CD4-positive, CD25-positive, alpha-beta regulatory T cell (primary cell): ENCODE measurements around the gene SMURF1. TPM values are rescaled to one million over a fixed set of nuclear protein-coding genes. Genes with fewer than 3 reads are reported as not detected.

Source experiments
- ATAC-seq, 2 donors: fragments of 150-1000 bp; cut with Tn5 transposase; one replicate each; pipeline ENCODE4 v1.10.0; 2021; ENCODE audit warnings: low read depth in 2 of 2, moderate number of reproducible peaks in 2 of 2, moderate library complexity in 1 of 2
- DNase-seq, 3 donors: peaks; one replicate each; pipeline versions ENCODE4 v3.0.0 to v3.0.0-alpha.2; 2012 to 2022; ENCODE audit warnings: mixed read lengths in 1 of 3
- H3K27ac ChIP-seq: one replicate; pipeline ENCODE4 v1.7.0; 2013; ENCODE audit warnings: mild to moderate bottlenecking, low read length; ENCODE audit not compliant: insufficient read depth, poor library complexity, severe bottlenecking
- H3K27me3 ChIP-seq: one replicate; pipeline ENCODE4 v1.7.0; 2013; ENCODE audit warnings: low read length; ENCODE audit not compliant: control insufficient read depth, insufficient read depth
- H3K36me3 ChIP-seq: one replicate; pipeline ENCODE4 v1.7.0; 2013; ENCODE audit warnings: mild to moderate bottlenecking, low read length, moderate library complexity; ENCODE audit not compliant: control insufficient read depth, insufficient read depth
- H3K4me1 ChIP-seq: 2 replicates; pipeline ENCODE4 v1.7.0; 2013; ENCODE audit warnings: mild to moderate bottlenecking, low read length; ENCODE audit not compliant: insufficient read depth, control insufficient read depth, poor library complexity, severe bottlenecking
- H3K4me3 ChIP-seq: one replicate; pipeline ENCODE4 v1.7.0; 2013; ENCODE audit warnings: low read depth, mild to moderate bottlenecking, low read length, moderate library complexity
- H3K9me3 ChIP-seq, 2 experiments: 1 replicate in 1 of 2; 2 replicates in 1 of 2; pipeline ENCODE4 v1.7.0; 2013; ENCODE audit warnings: low read length in 2 of 2, mild to moderate bottlenecking in 1 of 2, moderate library complexity in 1 of 2; ENCODE audit not compliant: control insufficient read depth in 2 of 2
- H3K27ac Mint-ChIP-seq, 3 donors: one replicate each; pipeline ENCODE4 v1.8.0; 2020 to 2022; ENCODE audit warnings: mild to moderate bottlenecking in 3 of 3, mixed read lengths in 3 of 3, moderate library complexity in 2 of 3
- H3K27me3 Mint-ChIP-seq: one replicate; pipeline ENCODE4 v1.8.0; 2022; ENCODE audit warnings: mild to moderate bottlenecking, mixed read lengths
- H3K36me3 Mint-ChIP-seq: one replicate; pipeline ENCODE4 v1.8.0; 2020; ENCODE audit warnings: mixed read lengths
- H3K4me1 Mint-ChIP-seq, 4 donors: one replicate each; pipeline ENCODE4 v1.8.0; 2020 to 2022; ENCODE audit warnings: mixed read lengths in 4 of 4, mild to moderate bottlenecking in 1 of 4
- H3K4me3 Mint-ChIP-seq, 4 donors: one replicate each; pipeline ENCODE4 v1.8.0; 2020 to 2022; ENCODE audit warnings: mild to moderate bottlenecking in 4 of 4, mixed read lengths in 4 of 4, moderate library complexity in 3 of 4
- H3K9me3 Mint-ChIP-seq, 7 donors: one replicate each; pipeline ENCODE4 v1.8.0; 2020 to 2022; ENCODE audit warnings: mixed read lengths in 7 of 7, mild to moderate bottlenecking in 3 of 7, moderate library complexity in 2 of 7
- polyA plus RNA-seq, 4 donors: library from polyadenylated mRNA; unstranded; fragments of 300-500 nt; fragmentation: Illumina TruSeq; gene quantifications; one replicate each; pipeline ENCODE4 v1.2.3, GENCODE V29; 2021
- total RNA-seq: library from RNA; stranded (reverse); gene quantifications from one replicate; pipeline ENCODE4 v1.2.3, GENCODE V29; 2022

SMURF1 gene
- total and polyA plus RNA-seq, 5 donors from 2014 or later: 1.3 to 35.3 (median 1.7) TPM

DNA sequence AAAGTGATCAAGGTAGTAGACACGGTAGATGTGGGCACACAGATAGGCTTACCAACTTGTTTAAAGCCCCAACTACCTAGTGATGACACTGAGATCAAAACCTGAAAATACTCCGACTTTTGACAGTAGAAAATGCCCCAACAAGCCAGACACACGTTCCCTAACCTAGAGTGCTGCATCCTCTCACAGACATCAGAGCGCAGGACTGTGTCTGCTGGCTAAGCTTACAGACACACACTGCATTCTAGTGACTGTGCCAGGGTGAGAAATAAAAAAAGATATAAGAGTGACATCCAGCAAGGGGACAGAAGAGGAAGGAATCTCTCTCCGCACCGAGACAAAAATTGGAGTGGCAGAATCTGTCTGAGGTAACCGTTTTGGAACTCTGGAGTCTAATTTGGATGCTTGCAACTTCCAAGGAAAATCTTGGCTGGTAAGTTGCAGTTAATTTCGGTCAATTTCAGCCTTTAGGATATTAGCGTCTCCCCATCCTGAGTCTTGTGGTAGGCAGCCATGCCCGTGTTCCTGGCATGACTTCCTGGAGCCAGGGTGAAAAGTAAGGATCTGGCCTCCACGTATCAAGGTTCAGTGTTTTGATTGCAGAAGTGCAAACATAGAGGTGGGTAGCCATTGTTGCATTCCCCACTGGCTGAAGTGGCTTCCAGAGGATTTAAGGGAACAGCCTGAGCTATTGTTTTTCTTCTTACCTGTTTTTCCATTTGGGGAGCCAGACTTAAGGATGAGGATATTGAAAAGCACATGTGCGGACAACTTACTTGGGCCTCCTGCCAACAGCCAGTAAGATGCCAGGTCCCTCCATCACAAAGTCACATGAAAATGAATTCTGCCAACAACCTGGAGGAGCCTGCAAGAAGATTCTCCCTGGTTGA, 124.1 kb downstream of the SMURF1 start:
- peaks cover 43% of the 10 kb centered on the region for H3K36me3 Mint-ChIP-seq
- H3K9me3 ChIP-seq: no peaks in the 10 kb centered on the region

DNA sequence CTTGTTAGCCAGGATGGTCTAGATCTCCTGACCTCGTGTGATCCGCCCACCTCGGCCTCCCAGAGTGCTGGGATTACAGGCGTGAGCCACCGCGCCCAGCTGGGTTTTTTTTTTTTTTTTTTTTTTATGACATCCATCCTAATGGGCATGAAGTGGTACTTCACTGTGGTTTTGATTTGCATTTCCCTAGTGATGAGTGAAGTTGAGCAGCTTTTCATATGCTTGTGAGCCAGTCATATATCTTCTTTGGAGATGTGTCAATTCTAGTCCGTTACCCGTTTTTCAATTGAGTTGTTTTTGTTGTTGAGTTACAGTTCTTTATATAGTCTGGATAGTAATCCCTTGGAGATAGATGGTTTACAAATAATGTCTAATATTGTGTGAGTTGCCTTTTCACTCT, 127.7 kb downstream of the SMURF1 start:
- peaks cover 66% of the 10 kb centered on the region for H3K36me3 Mint-ChIP-seq
- peaks cover 0 to 3% (median 0%) of the 10 kb centered on the region in 7 donors for H3K9me3 Mint-ChIP-seq
- no peak overlapping the region for H3K27ac ChIP-seq
- H3K4me3 ChIP-seq: no peak overlapping the region
- H3K4me1 ChIP-seq: no peaks in the 10 kb centered on the region
- ATAC-seq (no peak), DNase-seq (no peak)
- no peaks in the 10 kb centered on the region for H3K27me3 Mint-ChIP-seq
- peaks cover 6 to 16% (median 11%) of the 10 kb centered on the region in 4 donors for H3K4me1 Mint-ChIP-seq
- H3K27ac Mint-ChIP-seq: peak overlapping the region in 1 of 3 donors; percentile 28
- H3K4me3 Mint-ChIP-seq: no peak overlapping the region
- no peaks in the 10 kb centered on the region for H3K9me3 ChIP-seq
- H3K27me3 ChIP-seq: no peaks in the 10 kb centered on the region
- peaks cover 60% of the 10 kb centered on the region for H3K36me3 ChIP-seq

More for the DNA sequence above, 124.1 kb downstream of the SMURF1 start:
- ATAC-seq (no peak), DNase-seq (no peak)
- peaks cover 30% of the 10 kb centered on the region for H3K36me3 ChIP-seq
- H3K27ac Mint-ChIP-seq: peak overlapping the region in 1 of 3 donors; percentile 26
- H3K27me3 ChIP-seq: no peaks in the 10 kb centered on the region
- H3K4me3 Mint-ChIP-seq: no peak overlapping the region
- no peaks in the 10 kb centered on the region for H3K27me3 Mint-ChIP-seq
- peaks cover 0 to 3% (median 0%) of the 10 kb centered on the region in 7 donors for H3K9me3 Mint-ChIP-seq
- no peak overlapping the region for H3K4me3 ChIP-seq
- no peaks in the 10 kb centered on the region for H3K4me1 ChIP-seq
- no peak overlapping the region for H3K27ac ChIP-seq
- H3K4me1 Mint-ChIP-seq: peaks cover 11 to 34% (median 17%) of the 10 kb centered on the region in 4 donors

DNA sequence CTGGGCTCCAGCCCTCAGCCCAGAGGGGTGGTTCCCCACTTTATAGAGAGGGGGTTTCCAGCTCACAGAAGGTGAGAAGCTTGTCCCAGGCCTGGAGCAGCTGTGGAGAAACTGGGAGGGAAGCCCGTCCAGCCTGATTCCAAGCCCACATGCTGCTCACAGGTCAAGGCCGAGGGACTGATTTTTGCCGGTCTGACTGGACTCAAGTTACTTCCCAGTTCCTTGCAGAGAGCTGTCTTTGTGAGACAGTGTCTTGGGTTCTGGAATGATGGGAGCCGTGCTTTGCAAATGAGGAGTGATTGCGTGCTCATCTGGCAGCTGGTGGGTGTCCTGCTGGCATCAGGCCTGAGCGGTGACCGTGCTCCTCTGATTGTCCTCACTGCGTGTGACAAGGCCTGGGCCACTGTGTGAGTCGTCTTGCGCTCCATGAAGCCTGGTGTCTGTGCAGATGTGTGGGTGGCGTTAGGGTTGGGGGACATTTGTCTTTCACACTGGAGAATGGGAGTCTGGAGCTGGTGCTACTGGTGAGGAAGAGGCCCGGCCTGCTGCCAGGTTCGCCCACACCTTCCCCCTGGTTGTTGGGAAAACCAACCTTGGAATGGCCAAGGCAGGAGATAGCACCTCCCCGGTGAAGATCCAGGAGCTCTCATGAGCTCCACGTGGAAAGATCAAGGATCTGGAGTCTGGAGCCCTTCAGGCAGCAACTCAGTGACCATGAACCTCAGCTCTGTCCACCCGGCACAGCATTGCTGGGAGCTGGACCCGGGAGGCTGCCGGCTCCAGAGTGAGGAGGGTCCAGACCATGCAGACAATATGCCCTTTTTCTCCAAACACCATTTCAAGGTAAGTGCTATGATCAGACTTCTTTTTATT, 129.6 kb downstream of the SMURF1 start:
- Mint-ChIP-seq H3K27ac (no peak overlapping the region), H3K4me1 (peaks cover 6 to 10% (median 9%) of the 10 kb centered on the region in 4 donors), H3K4me3 (no peak overlapping the region), H3K36me3 (peaks cover 66% of the 10 kb centered on the region), H3K27me3 (no peaks in the 10 kb centered on the region), H3K9me3 (peaks cover 0 to 3% (median 0%) of the 10 kb centered on the region in 7 donors)
- DNase-seq: no peak
- Histone ChIP-seq H3K27me3 (no peaks in the 10 kb centered on the region), H3K4me1 (no peaks in the 10 kb centered on the region), H3K36me3 (peaks cover 60% of the 10 kb centered on the region), H3K9me3 (no peaks in the 10 kb centered on the region), H3K4me3 (no peak overlapping the region), H3K27ac (no peak overlapping the region)
- no peak for ATAC-seq

DNA sequence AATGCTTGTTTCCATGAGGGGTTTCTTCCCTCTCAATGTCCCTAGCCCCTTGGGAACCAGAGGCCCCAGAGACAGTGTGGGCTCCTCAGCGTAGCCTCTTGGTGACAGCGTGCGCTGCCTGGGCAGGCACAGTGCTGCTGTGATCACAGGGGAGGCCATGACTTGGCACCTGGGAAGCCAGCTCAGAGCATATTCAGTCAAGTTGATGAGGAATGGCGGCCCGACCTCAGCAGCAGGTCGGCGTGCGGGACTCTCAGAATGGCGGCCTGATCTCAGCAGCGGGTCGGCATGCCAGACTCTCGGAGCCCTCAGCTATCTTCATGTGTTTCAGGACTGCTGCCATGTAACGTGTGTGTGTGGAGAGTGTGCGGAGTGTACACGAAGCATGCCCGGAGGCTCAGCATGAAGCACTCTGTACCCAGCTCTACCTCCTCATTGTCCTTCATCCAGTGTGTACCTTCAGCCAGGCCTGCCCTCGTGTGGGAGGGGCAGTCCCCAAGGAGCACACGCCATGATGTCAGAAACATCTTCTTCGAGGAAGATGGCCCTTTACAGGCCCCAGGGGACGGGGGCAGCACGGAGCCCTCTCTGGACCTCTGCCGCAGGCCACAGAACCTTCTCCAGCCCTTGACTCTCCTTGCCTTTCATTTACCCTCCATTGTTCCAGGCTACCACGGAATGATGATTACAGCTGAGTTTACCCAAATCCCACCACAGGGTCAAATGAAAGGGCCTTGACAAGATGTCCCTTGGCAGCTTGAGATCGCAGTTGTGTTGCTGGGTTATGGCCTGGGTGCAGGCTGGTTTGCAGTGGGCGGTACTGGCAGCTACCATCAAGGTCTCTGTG, 130.4 kb downstream of the SMURF1 start:
- Histone ChIP-seq H3K27me3 (no peaks in the 10 kb centered on the region), H3K4me3 (no peak overlapping the region), H3K36me3 (peaks cover 67% of the 10 kb centered on the region), H3K27ac (no peak overlapping the region), H3K4me1 (no peaks in the 10 kb centered on the region), H3K9me3 (no peaks in the 10 kb centered on the region)
- Mint-ChIP-seq H3K36me3 (peaks cover 59% of the 10 kb centered on the region), H3K4me3 (no peak overlapping the region), H3K27ac (no peak overlapping the region), H3K9me3 (peaks cover 0 to 1% (median 0%) of the 10 kb centered on the region in 7 donors), H3K4me1 (peaks cover under 1 to 8% (median 6%) of the 10 kb centered on the region in 4 donors), H3K27me3 (no peaks in the 10 kb centered on the region)
- ATAC-seq (no peak), DNase-seq (no peak)

DNA sequence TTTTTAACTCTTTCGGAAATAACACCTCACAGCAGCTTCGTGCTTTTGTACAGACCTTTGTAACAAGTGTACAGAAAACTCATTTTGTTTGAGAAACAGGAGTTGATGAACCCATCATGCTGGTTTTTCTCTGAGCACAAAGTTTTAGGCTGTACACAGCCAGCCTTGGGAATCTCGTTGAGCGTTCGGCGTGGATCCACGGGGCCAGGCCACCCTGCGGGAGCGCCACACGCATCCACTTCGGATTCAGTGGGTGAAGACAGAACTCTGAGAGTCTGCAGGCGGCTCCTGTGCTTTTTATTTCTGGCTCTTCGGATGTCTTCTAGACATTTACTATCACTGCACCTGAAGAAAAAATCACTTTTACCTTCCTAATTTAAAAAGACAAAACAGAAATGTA, 131.2 kb downstream of the SMURF1 start:
- no peaks in the 10 kb centered on the region for H3K9me3 ChIP-seq
- H3K27me3 ChIP-seq: no peaks in the 10 kb centered on the region
- no peak overlapping the region for H3K27ac ChIP-seq
- Mint-ChIP-seq H3K4me3 (no peak overlapping the region), H3K4me1 (peaks cover 0 to 8% (median 4%) of the 10 kb centered on the region in 4 donors), H3K36me3 (peaks cover 58% of the 10 kb centered on the region), H3K27me3 (no peaks in the 10 kb centered on the region), H3K9me3 (peaks cover 0 to 1% (median 0%) of the 10 kb centered on the region in 7 donors), H3K27ac (no peak overlapping the region)
- H3K4me1 ChIP-seq: no peaks in the 10 kb centered on the region
- ATAC-seq (no peak), DNase-seq (no peak)
- peaks cover 73% of the 10 kb centered on the region for H3K36me3 ChIP-seq
- no peak overlapping the region for H3K4me3 ChIP-seq

DNA sequence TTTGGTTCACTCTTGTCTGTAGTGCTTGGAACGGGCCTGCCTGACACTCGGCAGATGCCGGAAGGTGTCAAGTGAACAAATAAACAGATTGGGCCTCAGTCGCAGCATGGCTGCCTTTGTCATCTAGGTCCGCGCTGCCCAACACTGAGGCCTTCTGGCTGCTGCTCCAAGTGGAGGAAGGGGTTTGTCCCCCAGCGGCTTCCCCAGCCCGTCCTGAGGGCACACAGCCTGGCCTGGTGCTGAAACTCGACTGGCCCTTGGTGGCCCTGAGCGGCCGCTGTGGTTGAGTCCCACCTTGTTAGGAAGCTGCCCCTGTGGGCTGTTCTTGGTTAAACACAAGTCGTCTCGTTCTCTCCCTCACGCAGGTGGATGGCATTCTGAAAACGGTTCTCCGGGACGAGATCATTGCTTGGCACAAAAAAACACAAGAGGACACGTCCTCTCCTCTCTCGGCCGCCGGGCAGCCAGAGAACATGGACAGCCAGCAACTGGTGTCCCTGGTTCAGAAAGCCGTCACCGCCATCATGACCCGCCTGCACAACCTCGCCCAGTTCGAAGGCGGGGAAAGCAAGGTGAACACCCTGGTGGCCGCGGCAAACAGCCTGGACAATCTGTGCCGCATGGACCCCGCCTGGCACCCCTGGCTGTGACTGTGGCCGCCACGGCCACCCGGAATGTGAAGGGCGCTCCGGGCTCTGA, 132.1 kb downstream of the SMURF1 start:
- Histone ChIP-seq H3K27ac (no peak overlapping the region), H3K9me3 (no peaks in the 10 kb centered on the region), H3K4me3 (no peak overlapping the region), H3K27me3 (no peaks in the 10 kb centered on the region), H3K36me3 (peaks cover 76% of the 10 kb centered on the region), H3K4me1 (no peaks in the 10 kb centered on the region)
- DNase-seq: no peak
- ATAC-seq: no peak
- peaks cover 0 to 1% (median 0%) of the 10 kb centered on the region in 7 donors for H3K9me3 Mint-ChIP-seq
- no peak overlapping the region for H3K27ac Mint-ChIP-seq
- peaks cover 0 to 8% (median 3%) of the 10 kb centered on the region in 4 donors for H3K4me1 Mint-ChIP-seq
- H3K27me3 Mint-ChIP-seq: no peaks in the 10 kb centered on the region
- no peak overlapping the region for H3K4me3 Mint-ChIP-seq
- peaks cover 59% of the 10 kb centered on the region for H3K36me3 Mint-ChIP-seq
